HepG2 (cell line): Measurements from ENCODE around the gene EIF4A3. TPM values are rescaled to one million over a fixed set of nuclear protein-coding genes. Genes with fewer than 3 reads are reported as not detected.

Experiments used
- ATF6 ChIP-seq: sonication (generic); formaldehyde crosslinking; conservative IDR thresholded peaks from 2 replicates; pipeline ENCODE4 v1.4.0; 2020; ENCODE audit warnings: missing genetic modification reagents
- ATRX ChIP-seq: sonication (generic); formaldehyde crosslinking; IDR thresholded peaks from 2 replicates; pipeline ENCODE4 v1.4.0; 2020; ENCODE audit warnings: missing genetic modification reagents, borderline replicate concordance
- DDIT3 ChIP-seq: sonication (generic); formaldehyde crosslinking; IDR thresholded peaks from 2 replicates; pipeline ENCODE4 v1.4.0; 2020; ENCODE audit warnings: mild to moderate bottlenecking, missing genetic modification reagents
- DZIP1 ChIP-seq: sonication (generic); formaldehyde crosslinking; IDR thresholded peaks from 2 replicates; pipeline ENCODE4 v1.5.0; 2020; ENCODE audit warnings: mild to moderate bottlenecking, missing genetic modification reagents
- ESRRA ChIP-seq: sonication (generic); formaldehyde crosslinking; IDR thresholded peaks from 2 replicates; pipeline ENCODE4 v1.5.1; 2020; ENCODE audit warnings: mild to moderate bottlenecking, low read depth, missing genetic modification reagents
- EZH2 ChIP-seq: conservative IDR thresholded peaks from 2 replicates; pipeline ENCODE4 v1.6.1; 2012; ENCODE audit warnings: mild to moderate bottlenecking, low read depth, low read length, moderate library complexity
- FOXA3 ChIP-seq: IDR thresholded peaks from 2 replicates; pipeline ENCODE4 v1.6.1; 2016; ENCODE audit warnings: missing genetic modification reagents, missing compliant biosample characterization
- FOXM1 ChIP-seq: sonication (generic); formaldehyde crosslinking; IDR thresholded peaks from 2 replicates; pipeline ENCODE4 v1.5.0; 2020; ENCODE audit warnings: missing genetic modification reagents
- MIER2 ChIP-seq: IDR thresholded peaks from 2 replicates; pipeline ENCODE4 v1.6.1; 2016; ENCODE audit warnings: missing biosample characterization, missing genetic modification reagents
- MYC ChIP-seq: sonication (generic); formaldehyde crosslinking; IDR thresholded peaks from 2 replicates; pipeline ENCODE4 v1.9.0; 2021; ENCODE audit warnings: missing genetic modification reagents, borderline replicate concordance
- SRY ChIP-seq: sonication (generic); formaldehyde crosslinking; IDR thresholded peaks from 2 replicates; pipeline ENCODE4 v1.8.0; 2022; ENCODE audit warnings: mild to moderate bottlenecking, missing genetic modification reagents
- TSC22D2 ChIP-seq: sonication (generic); formaldehyde crosslinking; IDR thresholded peaks from 2 replicates; pipeline ENCODE4 v1.5.1; 2020; ENCODE audit warnings: missing genetic modification reagents, mild to moderate bottlenecking, borderline replicate concordance
- ZNF318 ChIP-seq: sonication (generic); formaldehyde crosslinking; IDR thresholded peaks from 2 replicates; pipeline ENCODE4 v1.4.0; 2020; ENCODE audit warnings: mild to moderate bottlenecking, missing genetic modification reagents
- ZNF703 ChIP-seq: sonication (generic); formaldehyde crosslinking; IDR thresholded peaks from 2 replicates; pipeline ENCODE4 v1.5.1; 2020; ENCODE audit warnings: missing genetic modification reagents, mild to moderate bottlenecking, moderate library complexity, borderline replicate concordance
- ZNF790 ChIP-seq: sonication (generic); formaldehyde crosslinking; IDR thresholded peaks from 2 replicates; pipeline ENCODE4 v1.8.0; 2022; ENCODE audit warnings: missing genetic modification reagents, mild to moderate bottlenecking, borderline replicate concordance
- polyA plus RNA-seq, 8 experiments: library from polyadenylated mRNA; depleted of rRNA in 3 of 8; stranded (reverse) in 7 of 8; unstranded in 1 of 8; fragments of >200 nt; fragmentation: Illumina TruSeq in 4 of 8; extraction: Trizol in 4 of 8; gene quantifications; 2 replicates each; pipeline versions ENCODE4 v1.2.1 to v1.2.3, GENCODE V29; 2011 to 2016; ENCODE audit warnings: low read depth in 4 of 8, missing spikeins in 1 of 8, mixed read lengths in 1 of 8; ENCODE audit not compliant: insufficient read depth in 1 of 8
- total RNA-seq, 5 experiments: library from RNA; depleted of rRNA; stranded (reverse); fragments of >200 nt; fragmentation: Illumina TruSeq; extraction: Trizol; gene quantifications; 2 replicates each; pipeline ENCODE4 v1.2.3, GENCODE V29; 2016; ENCODE audit warnings: low read depth in 1 of 5

EIF4A3 gene
- total and polyA plus RNA-seq, 2 of the 13 experiments (the other 11 are each of a cell fraction or from before 2014, with no cell fraction given), result 145 to 187 TPM

- no peak for TF ChIP-seq ATF6 (CRISPR knock-in tag)
- no peak for TF ChIP-seq DZIP1
- no peak for TF ChIP-seq ZNF703 (CRISPR knock-in tag)
- no peak for TF ChIP-seq ZNF318 (CRISPR knock-in tag)
- no peak for TF ChIP-seq ATRX
- TF ChIP-seq ZNF790 (CRISPR knock-in tag), result no peak
- peak; percentile 39; the same call in 1 of the 2 replicates for TF ChIP-seq MYC (CRISPR knock-in tag)
- no peak for TF ChIP-seq DDIT3 (CRISPR knock-in tag)
- TF ChIP-seq FOXM1 (CRISPR knock-in tag), result no peak
- TF ChIP-seq EZH2, result no peak
- TF ChIP-seq MIER2 (CRISPR knock-in tag), result no peak
- TF ChIP-seq SRY (CRISPR knock-in tag), result no peak; the same call in 1 of the 2 replicates
- TF ChIP-seq TSC22D2 (CRISPR knock-in tag), result no peak
- TF ChIP-seq FOXA3 (CRISPR knock-in tag), result no peak
- no peak; the same call in 1 of the 2 replicates for TF ChIP-seq ESRRA
These were observed 44.8 kb downstream of the EIF4A3 start (continued) for GRCh38 chr17:80101946-80102663.
